ENCODE data around the gene RABL6. TPM values are rescaled to one million over a fixed set of nuclear protein-coding genes. Genes with fewer than 3 reads are reported as not detected.
A peak's percentile ranks its signal among the peaks of the same experiment; 100 is the strongest.

Gene RABL6
- total RNA-seq, 2 donors from 2014 or later: 61.6 to 71.4 TPM

- intact Hi-C loops (cut with DNase I): no loop called here
- ATAC-seq: no peak
Observed at GRCh38 chr9:136805207-136805740, 2.5 kb upstream of the RABL6 start.

GRCh38 chr9:136806067-136806466 is 1.7 kb upstream of the RABL6 start:
- intact Hi-C loops (cut with DNase I): no loop called here
- no peak for DNase-seq

More at GRCh38 chr9:136805207-136805740, 2.5 kb upstream of the RABL6 start:
- DNase-seq: no peak

GRCh38 chr9:136806631-136807201 is 1.0 kb upstream of the RABL6 start:
- intact Hi-C loops (cut with DNase I): no loop called here
- ATAC-seq: peak in 1 of 2 donors; percentile 2
- DNase-seq: peak; percentile 20

More at GRCh38 chr9:136806067-136806466, 1.7 kb upstream of the RABL6 start:
- ATAC-seq: no peak

DNA sequence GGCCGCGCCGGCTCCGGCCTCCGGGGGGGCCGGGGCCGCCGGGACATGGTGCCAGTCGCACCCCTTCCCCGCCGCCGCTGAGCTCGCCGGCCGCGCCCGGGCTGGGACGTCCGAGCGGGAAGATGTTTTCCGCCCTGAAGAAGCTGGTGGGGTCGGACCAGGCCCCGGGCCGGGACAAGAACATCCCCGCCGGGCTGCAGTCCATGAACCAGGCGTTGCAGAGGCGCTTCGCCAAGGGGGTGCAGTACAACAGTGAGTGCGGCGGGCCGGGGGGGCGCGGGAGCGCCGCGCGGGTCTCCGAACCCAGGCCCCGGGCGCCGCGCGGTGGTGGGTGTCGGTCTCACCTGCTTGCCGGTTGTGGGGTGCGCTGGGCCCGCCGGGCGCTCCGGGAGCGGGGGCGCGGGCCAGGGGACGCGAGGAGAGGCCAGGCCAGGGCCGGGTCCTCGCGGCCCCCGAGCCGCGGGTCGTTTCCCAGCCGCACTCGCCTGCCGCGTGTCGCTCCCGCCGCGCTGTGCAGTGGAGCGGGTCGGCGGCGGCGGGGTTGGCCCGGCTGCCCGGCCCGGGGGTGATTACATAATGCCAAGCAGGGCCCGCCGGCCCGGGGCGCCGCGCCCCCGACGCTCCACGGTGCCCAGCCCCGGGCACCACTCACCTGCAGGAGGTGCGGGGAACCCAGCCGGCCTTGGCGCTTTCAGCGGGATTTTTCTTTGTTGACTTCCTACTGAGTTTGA is 492 bp downstream of the RABL6 start:
- no peak for DNase-seq
- intact Hi-C loops (cut with DNase I): no loop called here
- peak; percentile 17 to 23 for ATAC-seq

DNA sequence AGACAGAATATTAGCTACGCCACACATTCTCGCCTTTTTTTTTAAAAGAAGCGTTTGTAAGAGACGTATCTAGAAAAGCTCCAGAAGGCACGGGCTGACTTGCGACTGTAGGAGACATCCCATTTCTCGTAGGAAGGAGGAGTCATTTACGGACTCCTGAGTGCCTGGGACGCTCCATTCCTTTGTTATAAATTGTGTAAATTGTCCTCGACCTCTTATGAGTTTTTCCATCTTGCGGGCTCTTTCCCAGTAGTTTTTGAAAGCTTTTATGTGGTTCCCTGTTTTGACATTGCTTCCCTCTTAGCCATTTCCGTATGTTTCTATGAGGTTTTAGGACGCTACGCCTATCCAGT is 1.0 kb downstream of the RABL6 start:
- ATAC-seq: no peak
- intact Hi-C loops (cut with DNase I): no loop called here
- no peak for DNase-seq

DNA sequence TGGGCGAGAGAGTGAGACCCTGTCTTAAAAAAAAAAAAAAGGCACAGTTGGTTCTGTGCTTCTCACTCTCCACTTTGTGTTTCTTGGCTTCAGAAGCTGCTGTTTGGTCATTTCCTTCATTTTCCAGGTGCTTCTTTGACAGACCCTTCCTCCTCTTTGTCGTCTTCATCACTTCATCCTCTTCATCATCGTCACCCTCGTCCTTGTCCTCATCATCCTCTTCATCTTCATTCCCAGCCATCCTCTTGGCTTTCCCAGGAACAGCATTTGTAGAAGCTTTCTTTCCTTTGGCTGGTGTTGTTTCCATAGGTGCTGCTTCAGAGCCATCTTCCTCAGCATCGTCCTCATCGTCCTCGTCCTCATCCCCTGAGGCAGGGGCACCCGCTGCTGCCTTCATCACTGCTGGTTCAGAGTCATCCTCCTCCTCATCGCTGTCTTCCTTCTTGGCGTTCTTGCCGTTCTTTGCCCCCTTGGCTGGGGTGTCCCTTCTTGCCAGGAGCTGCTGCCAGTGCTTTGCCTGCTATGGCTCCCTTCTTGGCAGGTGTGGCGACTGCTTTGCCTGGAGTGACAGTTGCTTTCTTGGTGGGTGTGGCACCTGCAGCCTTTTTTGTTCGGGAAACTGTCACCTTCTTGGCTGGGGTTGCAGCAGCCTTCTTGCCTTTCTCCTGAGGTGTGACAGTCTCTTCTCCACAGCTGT is 7.1 kb downstream of the RABL6 start:
- no peak for ATAC-seq
- no peak for DNase-seq
- intact Hi-C loops (cut with DNase I): no loop called here

GRCh38 chr9:136815422-136815782 is 7.7 kb downstream of the RABL6 start:
- ATAC-seq (no peak), DNase-seq (no peak)
- intact Hi-C loops (cut with DNase I): no loop called here

GRCh38 chr9:136820971-136821825 is 13.4 kb downstream of the RABL6 start:
- intact Hi-C loops (cut with DNase I): no loop called here
- DNase-seq: no peak

GRCh38 chr9:136821826-136822544 is 14.2 kb downstream of the RABL6 start:
- intact Hi-C loops (cut with DNase I): no loop called here
- no peak for DNase-seq
- ATAC-seq: no peak

More at GRCh38 chr9:136820971-136821825, 13.4 kb downstream of the RABL6 start:
- peak; percentile 82 to 87 for ATAC-seq

DNA sequence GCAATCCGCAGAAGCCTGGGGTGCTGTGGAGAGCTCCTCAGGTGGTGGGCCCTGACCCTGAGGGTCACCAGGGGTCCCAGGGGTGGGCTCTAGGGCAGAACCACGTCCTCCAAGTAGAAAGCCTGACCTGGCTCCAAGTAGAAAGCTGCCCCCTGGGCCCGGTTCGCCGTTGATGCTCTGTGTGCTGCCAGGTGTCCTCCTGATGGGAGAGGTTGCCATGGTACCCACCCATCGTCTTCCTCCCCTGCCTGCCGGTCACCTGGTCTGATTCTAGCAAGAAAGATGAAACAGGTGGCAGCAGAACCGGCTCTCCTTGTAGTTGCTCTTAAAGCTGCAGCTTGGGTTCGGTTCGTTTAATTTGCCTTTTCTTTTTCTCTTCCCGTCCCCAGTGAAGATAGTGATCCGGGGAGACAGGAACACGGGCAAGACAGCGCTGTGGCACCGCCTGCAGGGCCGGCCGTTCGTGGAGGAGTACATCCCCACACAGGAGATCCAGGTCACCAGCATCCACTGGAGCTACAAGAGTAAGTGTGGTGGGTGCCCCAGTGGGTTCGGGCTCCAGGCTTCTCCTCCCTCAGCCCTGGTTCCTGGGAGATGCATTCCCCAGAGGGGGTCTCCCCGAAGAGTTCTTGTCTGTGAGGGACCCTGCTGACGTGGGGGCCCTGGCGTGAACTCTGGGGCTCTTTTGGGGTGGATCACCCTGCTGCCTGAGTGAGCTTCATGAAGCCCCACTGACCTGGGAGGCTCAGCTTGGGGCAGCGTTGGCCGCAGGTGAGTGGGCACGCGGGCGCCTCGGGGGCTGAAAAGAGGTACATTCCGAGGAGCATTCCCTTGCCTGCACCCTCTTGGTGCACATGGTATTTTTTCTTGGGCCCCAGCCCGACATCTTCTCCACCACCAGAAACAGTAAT is 15.6 kb downstream of the RABL6 start:
- DNase-seq (no peak), ATAC-seq (no peak)
- intact Hi-C loops (cut with DNase I): no loop called here

DNA sequence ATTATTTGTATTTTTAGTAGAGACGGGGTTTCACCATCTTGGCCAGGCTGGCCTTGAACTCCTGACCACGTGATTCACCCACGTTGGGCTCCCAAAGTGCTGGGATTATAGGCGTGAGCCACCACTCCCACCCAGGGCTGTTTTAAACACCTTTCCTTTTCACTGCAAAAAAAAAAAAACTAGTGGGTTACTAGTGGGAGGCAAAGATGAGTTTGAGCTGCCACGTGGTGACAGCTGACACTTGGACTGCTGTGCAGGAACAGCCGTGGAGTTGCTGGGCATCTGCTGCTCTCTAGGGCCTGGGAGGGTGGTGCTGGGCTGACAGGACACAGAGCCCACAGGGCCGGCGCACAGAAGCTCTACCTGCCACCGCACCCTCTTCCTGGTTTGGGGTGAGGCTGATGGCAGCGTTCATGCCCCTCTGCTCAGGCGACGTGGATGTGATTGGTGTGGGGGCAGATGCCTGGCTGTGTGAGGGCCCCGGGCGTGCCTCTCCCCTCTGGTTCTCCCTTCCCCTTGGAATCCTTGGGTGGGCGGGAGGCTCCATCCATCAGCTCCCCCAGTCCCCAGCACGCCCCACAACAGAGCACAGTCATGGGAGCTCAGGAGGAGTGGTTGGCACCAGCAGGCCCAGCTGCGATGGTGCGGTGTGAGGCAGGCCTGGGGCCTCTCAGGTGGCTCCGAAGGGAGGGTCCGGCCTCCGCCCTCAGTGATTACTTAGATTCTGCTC is 16.9 kb downstream of the RABL6 start:
- ATAC-seq (no peak), DNase-seq (no peak)
- intact Hi-C loops (cut with DNase I): no loop called here

- ATAC-seq (no peak), DNase-seq (no peak)
- intact Hi-C loops (cut with DNase I): no loop called here
Observed at GRCh38 chr9:136825295-136826187, 17.8 kb downstream of the RABL6 start.

GRCh38 chr9:136826188-136826541 is 18.4 kb downstream of the RABL6 start:
- no peak for ATAC-seq
- no peak for DNase-seq
- intact Hi-C loops (cut with DNase I): no loop called here

DNA sequence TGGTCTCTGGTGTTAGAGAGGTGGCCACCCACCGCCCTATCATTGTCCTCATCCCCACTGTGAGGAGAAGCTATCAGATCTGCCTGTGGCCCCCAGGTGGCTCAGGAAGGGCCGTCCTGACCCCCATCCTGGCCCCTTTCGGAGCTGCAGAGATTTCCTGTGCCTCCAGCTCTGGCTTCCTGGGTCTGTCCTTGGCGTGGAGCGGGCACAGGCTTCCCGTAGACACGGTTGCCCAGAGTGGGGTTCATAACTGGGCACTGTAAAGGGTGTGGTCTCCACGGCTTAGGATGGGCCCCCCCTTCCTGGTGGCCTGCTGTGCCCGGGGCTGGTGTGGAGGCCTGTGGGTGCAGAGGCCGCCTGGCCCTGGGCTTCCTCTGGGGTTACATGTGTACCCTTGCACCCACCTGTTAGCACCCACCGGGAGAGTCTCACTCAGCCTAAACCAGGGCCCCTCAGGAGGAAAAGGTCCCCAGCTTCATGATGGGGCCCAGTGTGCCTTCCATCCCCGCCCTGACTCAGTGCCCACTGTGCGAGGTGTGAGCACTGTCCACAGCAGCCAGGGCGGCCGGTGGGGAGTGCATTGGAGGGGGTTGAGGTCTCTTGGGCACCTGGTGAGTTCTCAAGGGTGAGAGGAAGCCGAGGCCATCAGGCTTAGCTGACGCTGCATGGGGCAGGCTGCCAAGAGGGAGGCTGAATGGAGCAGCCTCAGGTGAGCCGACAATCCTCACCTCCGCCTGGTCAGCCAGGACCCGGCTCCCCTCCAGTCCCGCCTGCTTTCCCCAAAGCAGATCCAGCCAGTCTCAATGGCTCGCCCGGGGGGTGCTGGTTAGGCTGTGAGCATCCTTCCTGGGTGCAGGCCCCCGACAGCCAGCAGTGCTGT is 19.2 kb downstream of the RABL6 start:
- intact Hi-C loops (cut with DNase I): no loop called here
- DNase-seq (no peak), ATAC-seq (no peak)

- DNase-seq (no peak), ATAC-seq (no peak)
- intact Hi-C loops (cut with DNase I): no loop called here
Observed at GRCh38 chr9:136827794-136828473, 20.2 kb downstream of the RABL6 start.
